Measurements from ENCODE around the gene LBHD2.
A peak's percentile ranks its signal among the peaks of the same experiment; 100 is the strongest.

- TF ChIP-seq POLR2A (IDR thresholded peaks at IDR 0.05), result no peak
- peak in 3 of 7 experiments; percentile 31 to 89 (median 86) for TF ChIP-seq CTCF (IDR thresholded peaks at IDR 0.05)
Observed at GRCh38 chr14:103126873-103127304, 42.9 kb downstream of the LBHD2 start.
